HEK293T (cell line): ENCODE data around the gene USP22.

Source experiments
- ARNT ChIP-seq: fragments of 450-650 bp; IDR thresholded peaks from 2 replicates; pipeline ENCODE4 v1.6.1; 2017; ENCODE audit warnings: mild to moderate bottlenecking
- BHLHE40 ChIP-seq: fragments of 450-650 bp; IDR thresholded peaks from 2 replicates; pipeline ENCODE4 v1.6.1; 2016; ENCODE audit warnings: mild to moderate bottlenecking, moderate library complexity, borderline replicate concordance
- CTBP1 ChIP-seq: fragments of 450-650 bp; IDR thresholded peaks from 2 replicates; pipeline ENCODE4 v1.6.1; 2016; ENCODE audit warnings: borderline replicate concordance
- ELF4 ChIP-seq: fragments of 450-650 bp; IDR thresholded peaks from 2 replicates; pipeline ENCODE4 v1.6.1; 2017; ENCODE audit warnings: antibody characterized with exemption
- FOXA1 ChIP-seq: fragments of 450-650 bp; IDR thresholded peaks from 2 replicates; pipeline ENCODE4 v1.6.1; 2016; ENCODE audit warnings: mild to moderate bottlenecking
- FOXM1 ChIP-seq: fragments of 450-650 bp; IDR thresholded peaks from 2 replicates; pipeline ENCODE4 v1.6.1; 2017; ENCODE audit warnings: mild to moderate bottlenecking, borderline replicate concordance
- HDGF ChIP-seq: fragments of 450-650 bp; IDR thresholded peaks from 2 replicates; pipeline ENCODE4 v1.6.1; 2017; ENCODE audit warnings: antibody characterized with exemption, borderline replicate concordance
- LEF1 ChIP-seq: fragments of 450-650 bp; IDR thresholded peaks from 2 replicates; pipeline ENCODE4 v1.6.1; 2017; ENCODE audit warnings: mild to moderate bottlenecking, borderline replicate concordance
- NFRKB ChIP-seq: fragments of 450-650 bp; IDR thresholded peaks from 2 replicates; pipeline ENCODE4 v1.6.1; 2016; ENCODE audit warnings: mild to moderate bottlenecking, moderate library complexity
- SP1 ChIP-seq: fragments of 450-650 bp; IDR thresholded peaks from 2 replicates; pipeline ENCODE4 v1.6.1; 2017
- SUZ12 ChIP-seq: fragments of 450-650 bp; IDR thresholded peaks from 2 replicates; pipeline ENCODE4 v1.6.1; 2016; ENCODE audit warnings: mild to moderate bottlenecking
- TARDBP ChIP-seq: fragments of 450-650 bp; IDR thresholded peaks from 2 replicates; pipeline ENCODE4 v1.6.1; 2016
- ZNF384 ChIP-seq: fragments of 450-650 bp; IDR thresholded peaks from 2 replicates; pipeline ENCODE4 v1.6.1; 2016
- TF ChIP-seq, protein P1 (sequence below): fragments of 450-650 bp; IDR thresholded peaks from 2 replicates; pipeline ENCODE4 v1.6.1; 2016

- no peak for TF ChIP-seq FOXM1
- TF ChIP-seq HDGF, result no peak
- no peak for TF ChIP-seq ELF4
- TF ChIP-seq, protein P1, sequence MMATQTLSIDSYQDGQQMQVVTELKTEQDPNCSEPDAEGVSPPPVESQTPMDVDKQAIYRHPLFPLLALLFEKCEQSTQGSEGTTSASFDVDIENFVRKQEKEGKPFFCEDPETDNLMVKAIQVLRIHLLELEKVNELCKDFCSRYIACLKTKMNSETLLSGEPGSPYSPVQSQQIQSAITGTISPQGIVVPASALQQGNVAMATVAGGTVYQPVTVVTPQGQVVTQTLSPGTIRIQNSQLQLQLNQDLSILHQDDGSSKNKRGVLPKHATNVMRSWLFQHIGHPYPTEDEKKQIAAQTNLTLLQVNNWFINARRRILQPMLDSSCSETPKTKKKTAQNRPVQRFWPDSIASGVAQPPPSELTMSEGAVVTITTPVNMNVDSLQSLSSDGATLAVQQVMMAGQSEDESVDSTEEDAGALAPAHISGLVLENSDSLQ, result no peak
- no peak for TF ChIP-seq BHLHE40
- no peak for TF ChIP-seq SP1
- TF ChIP-seq CTBP1, result no peak
- TF ChIP-seq TARDBP, result no peak
- no peak for TF ChIP-seq FOXA1
- no peak for TF ChIP-seq LEF1
- TF ChIP-seq ZNF384, result no peak
- TF ChIP-seq ARNT, result no peak
- no peak for TF ChIP-seq NFRKB
- no peak for TF ChIP-seq SUZ12
Observed at GRCh38 chr17:20999044-20999573, 43.7 kb downstream of the USP22 start.
